Nephron progenitor cell (in vitro differentiated cells): ENCODE data around the gene ANKRD44.

Source experiments
- DNase-seq: peaks from one replicate; pipeline ENCODE4 v3.0.0; 2021
- H3K27ac Mint-ChIP-seq: 2 replicates; pipeline ENCODE4 v1.8.0; 2021; ENCODE audit warnings: mild to moderate bottlenecking, moderate library complexity, mixed read lengths
- H3K27me3 Mint-ChIP-seq: 2 replicates; pipeline ENCODE4 v1.8.0; 2021; ENCODE audit warnings: mild to moderate bottlenecking, low read depth, mixed read lengths; ENCODE audit not compliant: poor library complexity
- H3K36me3 Mint-ChIP-seq: 2 replicates; pipeline ENCODE4 v1.8.0; 2021; ENCODE audit warnings: low read depth, mixed read lengths
- H3K4me1 Mint-ChIP-seq: 2 replicates; pipeline ENCODE4 v1.8.0; 2021; ENCODE audit warnings: mixed read lengths
- H3K4me3 Mint-ChIP-seq: 2 replicates; pipeline ENCODE4 v1.8.0; 2021; ENCODE audit warnings: mild to moderate bottlenecking, moderate library complexity, mixed read lengths
- H3K9me3 Mint-ChIP-seq: 2 replicates; pipeline ENCODE4 v1.8.0; 2021; ENCODE audit warnings: mild to moderate bottlenecking, moderate library complexity, mixed read lengths
- TF ChIP-seq, protein P1 (sequence below): fragments of 200-600 bp; sonication (generic); IDR thresholded peaks from 2 replicates; pipeline ENCODE4 v1.5.0; 2021; ENCODE audit warnings: antibody characterized with exemption

The ANKRD44 gene

DNA sequence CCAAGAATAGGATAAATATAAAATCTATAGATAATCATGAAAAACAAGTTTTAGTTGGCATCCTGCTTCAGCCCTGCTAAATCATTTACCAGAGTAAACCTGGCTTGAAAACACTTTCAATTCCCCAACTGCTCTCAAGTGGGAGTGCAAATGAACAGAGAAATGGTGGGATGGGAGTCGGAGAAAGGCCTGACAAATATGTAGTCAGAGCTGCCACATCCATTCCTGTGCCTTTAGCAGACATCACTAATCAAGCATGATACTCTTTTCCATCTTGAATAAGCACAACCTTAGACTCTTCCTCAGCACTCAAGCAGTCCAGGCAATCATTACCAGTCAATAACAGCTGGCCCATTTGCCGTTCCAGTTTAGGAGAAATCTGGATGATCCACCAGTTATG, 101.3 kb downstream of the ANKRD44 start:
- no peak overlapping the region for H3K27ac Mint-ChIP-seq
- H3K4me3 Mint-ChIP-seq, result no peak overlapping the region
- no peaks in the 10 kb centered on the region for H3K9me3 Mint-ChIP-seq
- H3K4me1 Mint-ChIP-seq, result peaks cover 20% of the 10 kb centered on the region
- H3K27me3 Mint-ChIP-seq, result peaks cover 6% of the 10 kb centered on the region
- DNase-seq, result no peak
- no peaks in the 10 kb centered on the region for H3K36me3 Mint-ChIP-seq
- TF ChIP-seq, protein P1, sequence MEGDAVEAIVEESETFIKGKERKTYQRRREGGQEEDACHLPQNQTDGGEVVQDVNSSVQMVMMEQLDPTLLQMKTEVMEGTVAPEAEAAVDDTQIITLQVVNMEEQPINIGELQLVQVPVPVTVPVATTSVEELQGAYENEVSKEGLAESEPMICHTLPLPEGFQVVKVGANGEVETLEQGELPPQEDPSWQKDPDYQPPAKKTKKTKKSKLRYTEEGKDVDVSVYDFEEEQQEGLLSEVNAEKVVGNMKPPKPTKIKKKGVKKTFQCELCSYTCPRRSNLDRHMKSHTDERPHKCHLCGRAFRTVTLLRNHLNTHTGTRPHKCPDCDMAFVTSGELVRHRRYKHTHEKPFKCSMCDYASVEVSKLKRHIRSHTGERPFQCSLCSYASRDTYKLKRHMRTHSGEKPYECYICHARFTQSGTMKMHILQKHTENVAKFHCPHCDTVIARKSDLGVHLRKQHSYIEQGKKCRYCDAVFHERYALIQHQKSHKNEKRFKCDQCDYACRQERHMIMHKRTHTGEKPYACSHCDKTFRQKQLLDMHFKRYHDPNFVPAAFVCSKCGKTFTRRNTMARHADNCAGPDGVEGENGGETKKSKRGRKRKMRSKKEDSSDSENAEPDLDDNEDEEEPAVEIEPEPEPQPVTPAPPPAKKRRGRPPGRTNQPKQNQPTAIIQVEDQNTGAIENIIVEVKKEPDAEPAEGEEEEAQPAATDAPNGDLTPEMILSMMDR, result no peak

DNA sequence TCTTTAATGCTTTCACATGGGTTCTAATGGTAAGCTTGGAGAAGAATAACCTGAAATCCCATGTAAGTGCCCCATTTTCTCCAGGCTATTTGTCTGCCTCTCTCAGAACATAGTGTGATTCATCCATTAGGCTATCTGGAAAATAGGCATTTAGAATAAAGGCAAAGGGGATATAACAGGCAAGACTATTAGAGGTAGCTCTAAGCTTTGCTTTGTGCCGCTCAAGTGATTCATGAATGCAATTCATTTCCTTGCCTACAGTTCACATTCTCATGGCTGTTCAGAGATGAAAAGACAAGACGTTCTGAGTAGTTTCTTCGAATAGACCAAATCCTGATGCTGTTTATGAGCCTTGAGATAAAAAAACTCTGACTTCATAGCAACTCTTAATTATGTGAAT, 101.7 kb downstream of the ANKRD44 start:
- TF ChIP-seq, protein P1, result no peak

DNA sequence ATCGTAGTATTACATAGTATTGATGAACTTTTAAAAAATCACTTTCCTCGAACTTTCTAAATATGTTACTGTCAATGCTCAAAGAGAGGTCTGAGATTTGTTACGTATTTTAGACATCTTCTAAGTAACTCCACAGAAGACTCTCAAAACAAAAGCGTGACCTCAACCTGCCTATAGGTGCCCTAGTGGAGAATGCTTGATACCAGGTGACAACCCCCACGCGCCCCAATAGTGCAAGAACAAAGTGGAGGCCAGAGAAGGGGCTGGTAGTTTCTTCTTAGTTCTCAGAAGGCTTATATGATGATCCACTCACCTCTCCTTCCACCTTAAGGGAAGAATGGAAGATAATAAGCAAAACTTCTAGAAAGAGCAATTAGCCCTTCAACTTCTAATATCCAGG, 102.6 kb downstream of the ANKRD44 start:
- Mint-ChIP-seq H3K27me3 (peaks cover 6% of the 10 kb centered on the region), H3K4me1 (peaks cover 20% of the 10 kb centered on the region), H3K4me3 (no peak overlapping the region), H3K9me3 (no peaks in the 10 kb centered on the region), H3K27ac (no peak overlapping the region), H3K36me3 (no peaks in the 10 kb centered on the region)
- no peak for DNase-seq
- TF ChIP-seq, protein P1, result no peak

More for the DNA sequence above, 101.7 kb downstream of the ANKRD44 start:
- H3K36me3 Mint-ChIP-seq, result no peaks in the 10 kb centered on the region
- no peaks in the 10 kb centered on the region for H3K9me3 Mint-ChIP-seq
- peaks cover 20% of the 10 kb centered on the region for H3K4me1 Mint-ChIP-seq
- H3K27me3 Mint-ChIP-seq, result peaks cover 6% of the 10 kb centered on the region
- H3K4me3 Mint-ChIP-seq, result no peak overlapping the region
- no peak for DNase-seq
- H3K27ac Mint-ChIP-seq, result no peak overlapping the region

GRCh38 chr2:197207598-197207997, 103.0 kb downstream of the ANKRD44 start:
- H3K9me3 Mint-ChIP-seq, result no peaks in the 10 kb centered on the region
- no peak overlapping the region for H3K27ac Mint-ChIP-seq
- no peaks in the 10 kb centered on the region for H3K36me3 Mint-ChIP-seq
- H3K4me1 Mint-ChIP-seq, result peaks cover 16% of the 10 kb centered on the region
- TF ChIP-seq, protein P1, result no peak
- DNase-seq, result no peak
- no peak overlapping the region for H3K4me3 Mint-ChIP-seq
- peaks cover 6% of the 10 kb centered on the region for H3K27me3 Mint-ChIP-seq

DNA sequence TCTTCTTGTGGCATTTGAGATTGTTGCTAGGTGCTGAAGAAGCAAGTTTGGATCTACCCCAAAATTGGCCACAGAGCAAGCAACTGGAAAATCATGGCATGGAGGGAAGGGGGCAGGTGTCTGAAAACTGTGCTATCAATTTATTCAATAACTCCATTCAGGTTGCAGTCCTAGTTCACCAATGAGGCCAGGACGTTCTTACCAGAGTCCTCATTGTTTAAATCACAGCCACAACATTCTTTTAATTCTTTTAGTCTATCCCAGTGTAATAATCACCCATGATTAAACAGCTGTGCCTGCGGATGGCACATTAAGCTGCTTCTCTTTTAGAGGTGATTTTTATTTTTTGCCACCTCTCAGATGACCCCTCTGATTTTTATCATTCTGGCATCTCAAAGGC, 103.5 kb downstream of the ANKRD44 start:
- DNase-seq, result no peak
- Mint-ChIP-seq H3K36me3 (no peaks in the 10 kb centered on the region), H3K4me1 (peaks cover 13% of the 10 kb centered on the region), H3K27ac (no peak overlapping the region), H3K9me3 (no peaks in the 10 kb centered on the region), H3K27me3 (peaks cover 6% of the 10 kb centered on the region), H3K4me3 (no peak overlapping the region)
- TF ChIP-seq, protein P1, result no peak

DNA sequence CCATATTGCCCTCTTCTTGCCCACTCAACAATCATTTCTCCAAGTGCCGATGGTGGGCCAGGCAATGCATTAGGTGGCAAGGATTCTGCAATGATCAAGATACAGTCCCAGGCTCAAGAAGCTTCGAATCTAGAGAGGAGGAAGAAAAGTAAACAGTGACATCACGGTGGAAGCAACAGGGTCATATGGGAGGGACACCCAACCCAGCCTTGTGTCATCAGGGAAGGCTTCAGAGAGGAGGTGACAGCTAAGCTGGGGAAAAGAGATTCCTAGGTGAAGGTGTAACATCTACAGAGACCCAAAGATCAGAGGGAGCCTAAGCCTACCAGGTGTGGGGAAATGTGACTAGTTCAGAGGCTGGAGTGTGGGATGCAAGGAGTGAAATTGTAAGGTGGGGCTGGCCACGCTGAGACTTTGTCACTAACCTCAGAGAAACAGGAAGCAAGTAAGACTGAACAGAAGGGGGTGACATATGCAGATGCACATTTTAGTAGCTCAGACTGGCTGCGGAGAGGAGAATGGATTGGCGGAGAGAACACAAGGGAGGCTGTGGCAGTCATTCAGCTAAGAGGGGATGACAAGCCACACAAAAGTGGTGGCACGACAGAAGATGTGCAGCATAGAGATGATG, 104.9 kb downstream of the ANKRD44 start:
- Mint-ChIP-seq H3K27ac (no peak overlapping the region), H3K27me3 (peaks cover 3% of the 10 kb centered on the region), H3K9me3 (no peaks in the 10 kb centered on the region), H3K4me3 (no peak overlapping the region), H3K4me1 (peaks cover 12% of the 10 kb centered on the region), H3K36me3 (no peaks in the 10 kb centered on the region)
- DNase-seq, result no peak
- TF ChIP-seq, protein P1, result no peak
